Thyroid gland (tissue), 4 donors: ENCODE measurements around the gene POC5. TPM values are rescaled to one million over a fixed set of nuclear protein-coding genes. Genes with fewer than 3 reads are reported as not detected.

Source experiments
- DNase-seq, 2 donors: peaks; one replicate each; pipeline ENCODE4 v3.0.0-alpha.2; 2019
- H3K27ac ChIP-seq, 3 donors: fragments of 200-600 bp; sonication (generic); 1 replicate in 2 of 3; 2 replicates in 1 of 3; pipeline ENCODE4 v1.5.1; 2016 to 2019; ENCODE audit warnings: mild to moderate bottlenecking in 1 of 3, moderate library complexity in 1 of 3
- H3K27me3 ChIP-seq: fragments of 200-600 bp; sonication (generic); one replicate; pipeline ENCODE4 v1.5.1; 2019
- H3K36me3 ChIP-seq, 2 donors: fragments of 200-600 bp; sonication (generic); one replicate each; pipeline ENCODE4 v1.5.1; 2016 to 2019
- H3K4me1 ChIP-seq, 2 donors: fragments of 200-600 bp; sonication (generic); one replicate each; pipeline ENCODE4 v1.5.1; 2017 to 2019
- H3K4me3 ChIP-seq, 3 donors: fragments of 200-600 bp; sonication (generic); replicated peaks in 1 of 3; 1 replicate in 2 of 3; 2 replicates in 1 of 3; pipeline ENCODE4 v1.5.1; 2016; ENCODE audit warnings: mild to moderate bottlenecking in 1 of 3
- H3K9me3 ChIP-seq: fragments of 200-600 bp; sonication (generic); one replicate; pipeline ENCODE4 v1.5.1; 2017
- CTCF ChIP-seq, 6 experiments: fragments of 200-600 bp in 3 of 6; fragments of 450-650 bp in 3 of 6; sonication (generic) in 3 of 6; IDR thresholded peaks; one replicate each; pipeline ENCODE4 v1.5.1; 2016 to 2019; ENCODE audit warnings: antibody characterized with exemption in 6 of 6, mild to moderate bottlenecking in 2 of 6, inconsistent platforms in 1 of 6, moderate library complexity in 1 of 6
- POLR2A ChIP-seq, 2 donors: fragments of 450-650 bp; IDR thresholded peaks; one replicate each; pipeline ENCODE4 v1.6.1; 2017; ENCODE audit warnings: antibody characterized with exemption in 2 of 2, mild to moderate bottlenecking in 2 of 2, moderate library complexity in 1 of 2
- WGBS, 2 donors: methylation state at CpG; one replicate each; pipeline ENCODE4 v1.1.5; 2017; 5-methylcytosine and 5-hydroxymethylcytosine counted together
- intact Hi-C: fragments of 100-400 bp; cut with DNase I; formaldehyde crosslinking; loops from one replicate; pipeline ENCODE4 v1.15.1; 2023
- total RNA-seq, 4 donors: library from RNA; depleted of rRNA; stranded (reverse); fragments of >200 nt; gene quantifications; one replicate each; pipeline ENCODE4 v1.2.3, GENCODE V29; 2016

POC5 gene
- total RNA-seq, 4 donors from 2014 or later = 9.5 to 24.3 (median 14.4) TPM

- no peak for DNase-seq
- no peak for TF ChIP-seq CTCF (IDR thresholded peaks at IDR 0.05)
- TF ChIP-seq POLR2A (IDR thresholded peaks at IDR 0.05) = no peak
- WGBS, 2 donors = 93 to 96% methylated on average over 4 of the region's 4 CpGs
Measured at GRCh38 chr5:75651575-75652238, 65.5 kb downstream of the POC5 start.

GRCh38 chr5:75648712-75649111, 68.5 kb downstream of the POC5 start:
- no peak overlapping the region for H3K27ac ChIP-seq
- no peak for DNase-seq
- H3K36me3 ChIP-seq = no peaks in the 10 kb centered on the region
- no peaks in the 10 kb centered on the region for H3K9me3 ChIP-seq
- H3K4me1 ChIP-seq = no peaks in the 10 kb centered on the region
- WGBS, 2 donors = 70 to 77% methylated on average over 2 of the region's 2 CpGs
- H3K27me3 ChIP-seq = no peaks in the 10 kb centered on the region
- intact Hi-C loops = no loop called here
- no peak for TF ChIP-seq POLR2A (IDR thresholded peaks at IDR 0.05)
- TF ChIP-seq CTCF (IDR thresholded peaks at IDR 0.05) = no peak
- H3K4me3 ChIP-seq = no peak overlapping the region

More at GRCh38 chr5:75651575-75652238, 65.5 kb downstream of the POC5 start:
- Histone ChIP-seq H3K27ac (no peak overlapping the region), H3K9me3 (no peaks in the 10 kb centered on the region), H3K27me3 (no peaks in the 10 kb centered on the region), H3K36me3 (no peaks in the 10 kb centered on the region), H3K4me1 (no peaks in the 10 kb centered on the region), H3K4me3 (no peak overlapping the region)
- intact Hi-C loops = no loop called here

GRCh38 chr5:75640826-75641225, 76.4 kb downstream of the POC5 start:
- no peaks in the 10 kb centered on the region for H3K9me3 ChIP-seq
- 25 to 33% methylated on average over 2 of the region's 2 CpGs for WGBS, 2 donors

GRCh38 chr5:75640395-75640794, 76.8 kb downstream of the POC5 start:
- Histone ChIP-seq H3K9me3 (no peaks in the 10 kb centered on the region), H3K27ac (no peak overlapping the region), H3K36me3 (no peaks in the 10 kb centered on the region), H3K27me3 (no peaks in the 10 kb centered on the region), H3K4me1 (no peaks in the 10 kb centered on the region), H3K4me3 (no peak overlapping the region)
- intact Hi-C loops = no loop called here
- no peak for TF ChIP-seq CTCF (IDR thresholded peaks at IDR 0.05)
- no peak for DNase-seq

More at GRCh38 chr5:75640826-75641225, 76.4 kb downstream of the POC5 start:
- H3K4me3 ChIP-seq = no peak overlapping the region
- intact Hi-C loops = no loop called here
- no peak for TF ChIP-seq CTCF (IDR thresholded peaks at IDR 0.05)
- no peak for TF ChIP-seq POLR2A (IDR thresholded peaks at IDR 0.05)
- no peaks in the 10 kb centered on the region for H3K4me1 ChIP-seq
- H3K36me3 ChIP-seq = no peaks in the 10 kb centered on the region
- H3K27ac ChIP-seq = no peak overlapping the region
- no peak for DNase-seq
- no peaks in the 10 kb centered on the region for H3K27me3 ChIP-seq

- TF ChIP-seq CTCF (IDR thresholded peaks at IDR 0.05) (no peak), POLR2A (IDR thresholded peaks at IDR 0.05) (no peak)
- no peak for DNase-seq
- H3K27me3 ChIP-seq = no peaks in the 10 kb centered on the region
- 79 to 85% methylated on average over 3 of the region's 3 CpGs for WGBS, 2 donors
- no peaks in the 10 kb centered on the region for H3K36me3 ChIP-seq
- H3K4me1 ChIP-seq = no peaks in the 10 kb centered on the region
- intact Hi-C loops = no loop called here
- no peak overlapping the region for H3K4me3 ChIP-seq
- no peak overlapping the region for H3K27ac ChIP-seq
- H3K9me3 ChIP-seq = no peaks in the 10 kb centered on the region
Measured at GRCh38 chr5:75639535-75640311, 77.5 kb downstream of the POC5 start.
